ENCODE measurements around the gene CDK5R2.

DNA sequence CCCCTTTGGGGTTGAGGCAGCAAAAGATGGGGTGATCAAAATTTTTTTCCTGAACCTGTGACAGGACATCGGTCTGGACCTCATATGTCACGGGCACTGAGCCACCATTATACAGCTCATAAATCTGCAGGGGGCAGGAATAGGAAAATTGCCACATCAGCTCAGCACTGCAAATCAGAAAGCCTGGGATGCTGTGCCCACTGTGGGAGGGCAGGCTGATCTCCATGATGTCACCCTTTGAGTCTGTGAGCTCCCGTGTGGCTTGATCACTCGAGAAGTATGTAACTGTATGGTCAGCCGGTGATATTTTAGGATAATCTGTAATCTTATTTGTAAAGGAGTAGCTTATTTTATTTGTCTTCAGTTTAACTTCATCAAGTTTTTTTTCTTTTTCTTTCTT lies 51.4 kb downstream of the CDK5R2 start:
- no peak for TF ChIP-seq POLR2AphosphoS5 (IDR thresholded peaks at IDR 0.05; ENCODE audit: low read depth, low read length)
- no peak for TF ChIP-seq POLR2A (IDR thresholded peaks at IDR 0.05; ENCODE audit: low read depth, low read length)

Data from GM12891 (cell line).